ENCODE measurements around the gene ALOX15.

DNA sequence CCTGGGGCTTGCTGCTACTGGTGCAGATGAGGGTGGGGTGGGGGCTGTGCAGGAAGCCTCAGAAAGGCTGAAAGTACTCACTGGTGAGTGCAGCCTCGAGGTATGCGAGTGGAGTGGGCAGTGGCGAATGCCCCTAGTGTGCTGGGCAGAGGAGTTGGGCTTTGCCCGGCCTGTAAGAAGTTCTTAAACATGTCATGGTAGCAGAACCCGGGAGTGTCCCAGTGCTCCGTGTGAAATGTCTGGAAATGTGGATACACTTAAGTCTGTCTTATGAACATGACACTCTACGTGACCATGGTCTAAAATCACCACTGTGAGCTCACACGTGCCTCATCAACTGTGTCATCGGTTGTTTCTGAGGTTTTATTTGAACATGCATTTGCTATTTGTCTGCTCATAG, 55.4 kb downstream of the ALOX15 start:
- TF ChIP-seq CTCF (IDR thresholded peaks at IDR 0.05), result no peak
- no peak for TF ChIP-seq POLR2A (IDR thresholded peaks at IDR 0.05)
